GM18498 (cell line): Measurements from ENCODE around the gene ZBTB46.
A peak's percentile ranks its signal among the peaks of the same experiment; 100 is the strongest.

Source experiments
- ATAC-seq: cut with Tn5 transposase; IDR thresholded peaks from one replicate; pipeline ENCODE4 v1.9.1; 2021; ENCODE audit warnings: mild to moderate bottlenecking, moderate library complexity; ENCODE audit not compliant: unreplicated experiment

The ZBTB46 gene

GRCh38 chr20:63708301-63709148 is 122.5 kb downstream of the ZBTB46 start:
- peak; percentile 20 for ATAC-seq

GRCh38 chr20:63707558-63708300 is 123.3 kb downstream of the ZBTB46 start, which contains the start of the genes ARFRP1 and ZGPAT:
TSS of gene ARFRP1 (minus strand) at chr20:63707976. CDS start at chr20:63707091, 885 bp downstream.
TSS of gene ZGPAT (plus strand) at chr20:63708039. CDS start at chr20:63708581, 542 bp downstream.
- ATAC-seq = peak; percentile 74

GRCh38 chr20:63706852-63707557 is 124.1 kb downstream of the ZBTB46 start:
- ATAC-seq = peak; percentile 36

GRCh38 chr20:63706027-63706695 is 124.9 kb downstream of the ZBTB46 start:
- ATAC-seq = no peak

- no peak for ATAC-seq
Measured at GRCh38 chr20:63705232-63706026, 125.6 kb downstream of the ZBTB46 start.

- no peak for ATAC-seq
Measured at GRCh38 chr20:63704749-63705117, 126.3 kb downstream of the ZBTB46 start.

GRCh38 chr20:63703976-63704748 is 126.9 kb downstream of the ZBTB46 start:
- ATAC-seq = no peak

GRCh38 chr20:63703471-63703975 is 127.5 kb downstream of the ZBTB46 start:
- ATAC-seq = no peak

- ATAC-seq = no peak
Measured at GRCh38 chr20:63702751-63703470, 128.2 kb downstream of the ZBTB46 start.

- no peak for ATAC-seq
Measured at GRCh38 chr20:63702036-63702665, 128.9 kb downstream of the ZBTB46 start.

GRCh38 chr20:63701329-63702035 is 129.6 kb downstream of the ZBTB46 start:
- ATAC-seq = no peak

- ATAC-seq = no peak
Measured at GRCh38 chr20:63701051-63701328, 130.1 kb downstream of the ZBTB46 start.

GRCh38 chr20:63700199-63701050 is 130.6 kb downstream of the ZBTB46 start:
- no peak for ATAC-seq

GRCh38 chr20:63699466-63700198 is 131.4 kb downstream of the ZBTB46 start:
- ATAC-seq = no peak

GRCh38 chr20:63698739-63699465 is 132.2 kb downstream of the ZBTB46 start:
- ATAC-seq = no peak
